ENCODE results near the gene INPPL1. TPM values are rescaled to one million over a fixed set of nuclear protein-coding genes. Genes with fewer than 3 reads are reported as not detected.

Gene INPPL1
- total RNA-seq, 1 donor, result 86.5 TPM

GRCh38 chr11:72208281-72208680 lies 16.3 kb upstream of the INPPL1 start:
- H3K4me3 ChIP-seq (ENCODE audit: insufficient read depth, low read length), result no peak overlapping the region
- DNase-seq (ENCODE audit: insufficient read length, low spot score, missing footprints), result no peak
- H3K36me3 ChIP-seq (ENCODE audit: insufficient read depth, low read length), result no peaks in the 10 kb centered on the region
- no peak overlapping the region for H3K27ac ChIP-seq (ENCODE audit: low read depth, low read length)
- H2AFZ ChIP-seq (ENCODE audit: low read length), result no peak overlapping the region
- H3K9me3 ChIP-seq (ENCODE audit: low read depth, low read length), result no peaks in the 10 kb centered on the region
- TF ChIP-seq CTCF (IDR thresholded peaks at IDR 0.05; ENCODE audit: extremely low read depth, low read depth, low read length), result no peak
- H4K20me1 ChIP-seq (ENCODE audit: insufficient read depth, low read length), result no peaks in the 10 kb centered on the region
- H3K4me1 ChIP-seq (ENCODE audit: insufficient read depth, low read length), result no peaks in the 10 kb centered on the region
- no peaks in the 10 kb centered on the region for H3K79me2 ChIP-seq (ENCODE audit: insufficient read depth, low read length)
- H3K27me3 ChIP-seq (ENCODE audit: insufficient read depth, low read length), result no peaks in the 10 kb centered on the region
- H3K4me2 ChIP-seq (ENCODE audit: insufficient read depth, low read length), result no peak overlapping the region

GRCh38 chr11:72209101-72209500 lies 15.5 kb upstream of the INPPL1 start:
- Histone ChIP-seq H3K79me2 (ENCODE audit: insufficient read depth, low read length) (no peaks in the 10 kb centered on the region), H3K9me3 (ENCODE audit: low read depth, low read length) (no peaks in the 10 kb centered on the region), H3K4me3 (ENCODE audit: insufficient read depth, low read length) (no peak overlapping the region), H2AFZ (ENCODE audit: low read length) (no peak overlapping the region), H3K4me1 (ENCODE audit: insufficient read depth, low read length) (no peaks in the 10 kb centered on the region), H3K4me2 (ENCODE audit: insufficient read depth, low read length) (no peak overlapping the region), H3K27ac (ENCODE audit: low read depth, low read length) (no peak overlapping the region), H3K36me3 (ENCODE audit: insufficient read depth, low read length) (no peaks in the 10 kb centered on the region), H3K27me3 (ENCODE audit: insufficient read depth, low read length) (no peaks in the 10 kb centered on the region), H4K20me1 (ENCODE audit: insufficient read depth, low read length) (no peaks in the 10 kb centered on the region)
- no peak for TF ChIP-seq CTCF (IDR thresholded peaks at IDR 0.05; ENCODE audit: extremely low read depth, low read depth, low read length)
- no peak for DNase-seq (ENCODE audit: insufficient read length, low spot score, missing footprints)

GRCh38 chr11:72216638-72217037 lies 7.9 kb upstream of the INPPL1 start, which contains the start of gene FOLR2:
FOLR2 (plus strand) TSS chr11:72216794; CDS start chr11:72218585, 1,791 bp downstream.
- no peak for DNase-seq (ENCODE audit: insufficient read length, low spot score, missing footprints)
- Histone ChIP-seq H3K36me3 (ENCODE audit: insufficient read depth, low read length) (no peaks in the 10 kb centered on the region), H3K9me3 (ENCODE audit: low read depth, low read length) (no peaks in the 10 kb centered on the region), H3K79me2 (ENCODE audit: insufficient read depth, low read length) (no peaks in the 10 kb centered on the region), H4K20me1 (ENCODE audit: insufficient read depth, low read length) (no peaks in the 10 kb centered on the region), H3K4me1 (ENCODE audit: insufficient read depth, low read length) (no peaks in the 10 kb centered on the region), H3K4me3 (ENCODE audit: insufficient read depth, low read length) (no peak within 1 kb of the TSS), H3K27ac (ENCODE audit: low read depth, low read length) (no peak within 1 kb of the TSS), H2AFZ (ENCODE audit: low read length) (no peak within 1 kb of the TSS), H3K4me2 (ENCODE audit: insufficient read depth, low read length) (no peak within 1 kb of the TSS), H3K27me3 (ENCODE audit: insufficient read depth, low read length) (peaks cover 18% of the 10 kb centered on the region)
- no peak for TF ChIP-seq CTCF (IDR thresholded peaks at IDR 0.05; ENCODE audit: extremely low read depth, low read depth, low read length)

- TF ChIP-seq CTCF (IDR thresholded peaks at IDR 0.05; ENCODE audit: extremely low read depth, low read depth, low read length), result no peak
- Histone ChIP-seq H2AFZ (ENCODE audit: low read length) (no peak overlapping the region), H3K79me2 (ENCODE audit: insufficient read depth, low read length) (no peaks in the 10 kb centered on the region), H3K36me3 (ENCODE audit: insufficient read depth, low read length) (no peaks in the 10 kb centered on the region), H3K9me3 (ENCODE audit: low read depth, low read length) (no peaks in the 10 kb centered on the region), H3K4me3 (ENCODE audit: insufficient read depth, low read length) (no peak overlapping the region), H3K27ac (ENCODE audit: low read depth, low read length) (no peak overlapping the region), H4K20me1 (ENCODE audit: insufficient read depth, low read length) (no peaks in the 10 kb centered on the region), H3K4me1 (ENCODE audit: insufficient read depth, low read length) (peaks cover 4% of the 10 kb centered on the region), H3K27me3 (ENCODE audit: insufficient read depth, low read length) (peaks cover 18% of the 10 kb centered on the region), H3K4me2 (ENCODE audit: insufficient read depth, low read length) (no peak overlapping the region)
- DNase-seq (ENCODE audit: insufficient read length, low spot score, missing footprints), result no peak
Observed at GRCh38 chr11:72217841-72218240, 6.7 kb upstream of the INPPL1 start.
